A549 (cell line): ENCODE results near the gene CCSER1. TPM values are rescaled to one million over a fixed set of nuclear protein-coding genes. Genes with fewer than 3 reads are reported as not detected.

ENCODE experiments used
- ATAC-seq, 2 experiments: fragments of 200-7000 bp in 1 of 2; fragments of >200 bp in 1 of 2; cut with Nextera tagmentation in 1 of 2; cut with Tn5 transposase in 1 of 2; 3 replicates each; pipeline versions ENCODE4 v1.8.0 to v1.9.1; 2018 to 2020; ENCODE audit warnings: mild to moderate bottlenecking in 1 of 2, moderate library complexity in 1 of 2
- CTCF ChIA-PET: fragments of 300-600 bp; sonication (Branson Sonifier 250); formaldehyde crosslinking; extraction: SDS; loops from one replicate; lab custom pipeline; 2021; ENCODE audit warnings: antibody characterized with exemption, inconsistent platforms; lab: Yijun Ruan, JAX
- POLR2A ChIA-PET: fragments of 350-600 bp; formaldehyde crosslinking; extraction: SDS; loops from one replicate; lab custom pipeline; 2021; ENCODE audit warnings: antibody characterized with exemption, inconsistent platforms; lab: Yijun Ruan, JAX
- DNase-seq, 2 experiments: peaks; one replicate each; pipeline versions ENCODE4 v3.0.0 to v3.0.0-alpha.2; 2011 to 2016; ENCODE audit warnings: low read depth in 1 of 2, low spot score in 1 of 2
- FAIRE-seq: peaks from 2 replicates; lab custom pipeline; 2011; peaks lifted over from hg19 to GRCh38; lab: Jason Lieb, UNC
- H3K27ac ChIP-seq, 2 experiments: fragments of >200 bp; sonication (Bioruptor Twin); formaldehyde crosslinking; 3 replicates each; pipeline ENCODE4 v1.5.1; 2016 to 2017
- H3K4me1 ChIP-seq: fragments of >200 bp; sonication (Bioruptor Twin); formaldehyde crosslinking; 3 replicates; pipeline ENCODE4 v1.6.1; 2016
- H3K4me2 ChIP-seq: fragments of >200 bp; sonication (Bioruptor Twin); formaldehyde crosslinking; 3 replicates; pipeline ENCODE4 v1.6.1; 2016
- H3K4me3 ChIP-seq: fragments of >200 bp; sonication (Bioruptor Twin); formaldehyde crosslinking; 3 replicates; pipeline ENCODE4 v1.5.1; 2016
- H3K9me3 ChIP-seq: fragments of >200 bp; sonication (Bioruptor Twin); formaldehyde crosslinking; 3 replicates; pipeline ENCODE4 v1.6.1; 2016
- ATOH8 ChIP-seq: fragments of 250-450 bp; sonication (Bioruptor Pico); IDR thresholded peaks from 2 replicates; pipeline ENCODE4 v1.5.0; 2020; ENCODE audit warnings: low read depth, mild to moderate bottlenecking, moderate library complexity
- CHD2 ChIP-seq: fragments of 150-350 bp; IDR thresholded peaks from 2 replicates; pipeline ENCODE4 v1.6.1; 2014; ENCODE audit warnings: low read length; ENCODE audit not compliant: partially characterized antibody
- ELK1 ChIP-seq: fragments of 150-350 bp; IDR thresholded peaks from 2 replicates; pipeline ENCODE4 v1.6.1; 2014; ENCODE audit warnings: low read depth, mild to moderate bottlenecking, low read length
- ESRRA ChIP-seq: fragments of 150-350 bp; IDR thresholded peaks from 2 replicates; pipeline ENCODE4 v1.6.1; 2014; ENCODE audit warnings: mild to moderate bottlenecking, low read length, borderline replicate concordance
- FOSL2 ChIP-seq, 2 experiments: fragments of 450-650 bp in 1 of 2; fragments of >200 bp in 1 of 2; sonication (Bioruptor Twin) in 1 of 2; formaldehyde crosslinking; IDR thresholded peaks; 2 replicates each; pipeline versions ENCODE4 v1.5.0 to v1.6.1; 2016 to 2020; ENCODE audit warnings: mild to moderate bottlenecking in 1 of 2, moderate library complexity in 1 of 2
- HDAC2 ChIP-seq: fragments of 200-600 bp; sonication (generic); IDR thresholded peaks from 2 replicates; pipeline ENCODE4 v1.6.1; 2016
- HOXB13 ChIP-seq: fragments of 250-450 bp; sonication (Bioruptor Pico); IDR thresholded peaks from 2 replicates; pipeline ENCODE4 v1.5.0; 2020; ENCODE audit warnings: low read depth, mild to moderate bottlenecking, moderate library complexity
- HOXB5 ChIP-seq: fragments of 250-450 bp; sonication (Bioruptor Pico); IDR thresholded peaks from 2 replicates; pipeline ENCODE4 v1.5.0; 2020; ENCODE audit warnings: mild to moderate bottlenecking, moderate library complexity
- JUN ChIP-seq, 2 experiments: fragments of >200 bp; sonication (Bioruptor Twin); formaldehyde crosslinking; IDR thresholded peaks; 2 replicates in 1 of 2; 3 replicates in 1 of 2; pipeline ENCODE4 v1.6.1; 2016 to 2017
- KDM5A ChIP-seq: fragments of 200-600 bp; sonication (generic); IDR thresholded peaks from 2 replicates; pipeline ENCODE4 v1.6.1; 2016; ENCODE audit warnings: antibody characterized with exemption, mild to moderate bottlenecking
- MAZ ChIP-seq: fragments of 150-350 bp; IDR thresholded peaks from 2 replicates; pipeline ENCODE4 v1.6.1; 2014; ENCODE audit warnings: antibody characterized with exemption, low read depth, low read length, borderline replicate concordance
- MYC ChIP-seq: IDR thresholded peaks from 2 replicates; pipeline ENCODE4 v1.6.1; 2012; ENCODE audit warnings: mild to moderate bottlenecking, inconsistent platforms, low read length, improper control_type of control experiment, borderline replicate concordance
- NR3C1 ChIP-seq: fragments of >200 bp; sonication (Bioruptor Twin); formaldehyde crosslinking; IDR thresholded peaks from 3 replicates; pipeline ENCODE4 v1.6.1; 2017
- RCOR1 ChIP-seq: fragments of 150-350 bp; IDR thresholded peaks from 2 replicates; pipeline ENCODE4 v1.6.1; 2014; ENCODE audit warnings: antibody characterized with exemption, low read length, low read depth
- TP53 ChIP-seq: fragments of 250-450 bp; sonication (Bioruptor Pico); IDR thresholded peaks from 2 replicates; pipeline ENCODE4 v1.5.0; 2021; ENCODE audit warnings: mild to moderate bottlenecking, moderate library complexity
- ZNF302 ChIP-seq: fragments of 250-450 bp; sonication (Bioruptor Pico); IDR thresholded peaks from 2 replicates; pipeline ENCODE4 v1.9.0; 2021; ENCODE audit warnings: inconsistent platforms, mild to moderate bottlenecking, moderate library complexity
- WGBS: methylation state at CpG from one replicate; pipeline ENCODE4 v1.1.6; 2017; ENCODE audit errors: missing lambda C conversion rate; 5-methylcytosine and 5-hydroxymethylcytosine counted together
- polyA plus RNA-seq, 4 experiments: library from polyadenylated mRNA; depleted of rRNA in 3 of 4; stranded (reverse); fragments of >200 nt; fragmentation: RNase III in 1 of 4; extraction: RNeasy Plus Mini Kit Qiagen cat#74134 plus additional on column Dnase treatment in 1 of 4; gene quantifications; 2 replicates in 3 of 4; 3 replicates in 1 of 4; pipeline ENCODE4 v1.2.3, GENCODE V29; 2011 to 2017
- TF ChIP-seq, protein P1 (sequence below): fragments of >200 bp; sonication (Bioruptor Twin); formaldehyde crosslinking; IDR thresholded peaks from 3 replicates; pipeline ENCODE4 v1.5.1; 2016
- TF ChIP-seq, protein P2 (sequence below): IDR thresholded peaks from 2 replicates; pipeline ENCODE4 v1.6.1; 2012; ENCODE audit warnings: low read depth, borderline replicate concordance
- TF ChIP-seq, protein P3 (sequence below): IDR thresholded peaks from 2 replicates; pipeline ENCODE4 v1.6.1; 2012

The CCSER1 gene
- polyA plus RNA-seq, 2 of the 4 experiments (the other 2 are of a cell fraction): 0.06 TPM; not detected in 1

DNA sequence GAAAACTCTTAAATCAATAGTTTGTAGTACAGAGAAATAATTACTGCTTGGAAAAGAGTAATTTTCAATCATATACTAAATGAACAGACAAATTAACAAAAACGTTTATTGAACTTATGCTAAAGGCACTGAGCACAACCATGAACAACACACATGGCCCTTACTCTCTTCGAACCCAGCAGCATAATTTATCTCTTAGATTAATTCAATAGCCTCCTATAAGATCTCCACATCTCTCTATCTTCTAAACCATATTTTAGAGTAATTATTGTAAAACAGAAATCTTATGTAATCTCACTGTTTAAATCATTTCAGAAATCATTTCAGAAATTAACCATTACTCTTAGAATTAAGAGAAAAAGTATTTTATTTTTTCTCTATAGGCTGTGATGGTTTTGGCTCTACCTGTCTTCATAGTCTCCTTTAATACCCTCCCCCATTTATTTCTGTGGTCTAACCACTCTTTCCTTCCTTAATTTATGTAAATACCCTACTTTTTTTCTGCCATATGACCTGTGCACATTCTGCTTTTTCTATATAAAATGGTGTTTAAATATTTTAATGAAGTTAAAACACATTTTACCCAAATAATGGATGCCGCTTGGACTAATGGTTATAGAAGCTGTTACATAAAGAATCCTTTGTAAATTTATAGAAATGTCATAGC is 218.5 kb downstream of the CCSER1 start:
- no peak for DNase-seq
- no peak overlapping the region for H3K4me2 ChIP-seq
- FAIRE-seq: no peak
- TF ChIP-seq NR3C1 (no peak), HDAC2 (no peak), CHD2 (no peak), ZNF302 (CRISPR knock-in tag) (no peak), ELK1 (no peak), ATOH8 (CRISPR knock-in tag) (no peak), ESRRA (no peak), MAZ (no peak), HOXB5 (CRISPR knock-in tag) (no peak), RCOR1 (no peak), TP53 (no peak), MYC (no peak), KDM5A (no peak), HOXB13 (CRISPR knock-in tag) (no peak), FOSL2 (IDR thresholded peaks at IDR 0.05) (no peak), FOSL2 (CRISPR knock-in tag; IDR thresholded peaks at IDR 0.05) (no peak)
- TF ChIP-seq, protein P1, sequence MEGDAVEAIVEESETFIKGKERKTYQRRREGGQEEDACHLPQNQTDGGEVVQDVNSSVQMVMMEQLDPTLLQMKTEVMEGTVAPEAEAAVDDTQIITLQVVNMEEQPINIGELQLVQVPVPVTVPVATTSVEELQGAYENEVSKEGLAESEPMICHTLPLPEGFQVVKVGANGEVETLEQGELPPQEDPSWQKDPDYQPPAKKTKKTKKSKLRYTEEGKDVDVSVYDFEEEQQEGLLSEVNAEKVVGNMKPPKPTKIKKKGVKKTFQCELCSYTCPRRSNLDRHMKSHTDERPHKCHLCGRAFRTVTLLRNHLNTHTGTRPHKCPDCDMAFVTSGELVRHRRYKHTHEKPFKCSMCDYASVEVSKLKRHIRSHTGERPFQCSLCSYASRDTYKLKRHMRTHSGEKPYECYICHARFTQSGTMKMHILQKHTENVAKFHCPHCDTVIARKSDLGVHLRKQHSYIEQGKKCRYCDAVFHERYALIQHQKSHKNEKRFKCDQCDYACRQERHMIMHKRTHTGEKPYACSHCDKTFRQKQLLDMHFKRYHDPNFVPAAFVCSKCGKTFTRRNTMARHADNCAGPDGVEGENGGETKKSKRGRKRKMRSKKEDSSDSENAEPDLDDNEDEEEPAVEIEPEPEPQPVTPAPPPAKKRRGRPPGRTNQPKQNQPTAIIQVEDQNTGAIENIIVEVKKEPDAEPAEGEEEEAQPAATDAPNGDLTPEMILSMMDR: no peak
- TF ChIP-seq, protein P2, sequence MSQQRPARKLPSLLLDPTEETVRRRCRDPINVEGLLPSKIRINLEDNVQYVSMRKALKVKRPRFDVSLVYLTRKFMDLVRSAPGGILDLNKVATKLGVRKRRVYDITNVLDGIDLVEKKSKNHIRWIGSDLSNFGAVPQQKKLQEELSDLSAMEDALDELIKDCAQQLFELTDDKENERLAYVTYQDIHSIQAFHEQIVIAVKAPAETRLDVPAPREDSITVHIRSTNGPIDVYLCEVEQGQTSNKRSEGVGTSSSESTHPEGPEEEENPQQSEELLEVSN: no peak
- TF ChIP-seq, all 56 proteins: peak for 0
- 28% methylated on average over 3 of the region's 3 CpGs for WGBS
- no peak overlapping the region for H3K4me3 ChIP-seq
- POLR2A ChIA-PET: no interaction called here
- H3K27ac ChIP-seq: no peak overlapping the region
- H3K4me1 ChIP-seq: no peaks in the 10 kb centered on the region
- no peaks in the 10 kb centered on the region for H3K9me3 ChIP-seq
- ATAC-seq: no peak
- CTCF ChIA-PET: no interaction called here

- ATAC-seq: no peak
- no peaks in the 10 kb centered on the region for H3K9me3 ChIP-seq
- ChIA-PET CTCF (no interaction called here), POLR2A (no interaction called here)
- TF ChIP-seq JUN (IDR thresholded peaks at IDR 0.05) (no peak), NR3C1 (no peak), MYC (no peak)
- TF ChIP-seq, protein P3, sequence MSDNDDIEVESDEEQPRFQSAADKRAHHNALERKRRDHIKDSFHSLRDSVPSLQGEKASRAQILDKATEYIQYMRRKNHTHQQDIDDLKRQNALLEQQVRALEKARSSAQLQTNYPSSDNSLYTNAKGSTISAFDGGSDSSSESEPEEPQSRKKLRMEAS: no peak
- TF ChIP-seq, protein P2: no peak
- H3K4me2 ChIP-seq: no peak overlapping the region
- no peaks in the 10 kb centered on the region for H3K4me1 ChIP-seq
- 22% methylated on average over 2 of the region's 2 CpGs for WGBS
- no peak for DNase-seq
- H3K4me3 ChIP-seq: no peak overlapping the region
- FAIRE-seq: no peak
- no peak overlapping the region for H3K27ac ChIP-seq
Observed at GRCh38 chr4:90349636-90350035, 222.4 kb downstream of the CCSER1 start.
